ENCODE measurements around the gene PSMA6.
"Not testable (repeated sequence)": the region's sequence is repeated elsewhere in the genome, so short reads cannot be mapped to it uniquely, and the experiment has no call there.

The PSMA6 gene

GRCh38 chr14:35319509-35319908 is 27.3 kb downstream of the PSMA6 start:
- no peak for FAIRE-seq

GRCh38 chr14:35320472-35320871 is 28.3 kb downstream of the PSMA6 start:
- DNase-seq (ENCODE audit: insufficient read length, low spot score): no peak
- no peak for TF ChIP-seq POLR2A (IDR thresholded peaks at IDR 0.05; ENCODE audit: low read depth, low read length)
- FAIRE-seq: no peak

More at GRCh38 chr14:35319509-35319908, 27.3 kb downstream of the PSMA6 start:
- no peak for TF ChIP-seq POLR2A (IDR thresholded peaks at IDR 0.05; ENCODE audit: low read depth, low read length)
- DNase-seq (ENCODE audit: insufficient read length, low spot score): no peak

- FAIRE-seq: no peak
- DNase-seq (ENCODE audit: insufficient read length, low spot score): no peak
- TF ChIP-seq POLR2A (IDR thresholded peaks at IDR 0.05; ENCODE audit: low read depth, low read length): no peak
These were observed 34.2 kb downstream of the PSMA6 start for GRCh38 chr14:35326375-35326774.

DNA sequence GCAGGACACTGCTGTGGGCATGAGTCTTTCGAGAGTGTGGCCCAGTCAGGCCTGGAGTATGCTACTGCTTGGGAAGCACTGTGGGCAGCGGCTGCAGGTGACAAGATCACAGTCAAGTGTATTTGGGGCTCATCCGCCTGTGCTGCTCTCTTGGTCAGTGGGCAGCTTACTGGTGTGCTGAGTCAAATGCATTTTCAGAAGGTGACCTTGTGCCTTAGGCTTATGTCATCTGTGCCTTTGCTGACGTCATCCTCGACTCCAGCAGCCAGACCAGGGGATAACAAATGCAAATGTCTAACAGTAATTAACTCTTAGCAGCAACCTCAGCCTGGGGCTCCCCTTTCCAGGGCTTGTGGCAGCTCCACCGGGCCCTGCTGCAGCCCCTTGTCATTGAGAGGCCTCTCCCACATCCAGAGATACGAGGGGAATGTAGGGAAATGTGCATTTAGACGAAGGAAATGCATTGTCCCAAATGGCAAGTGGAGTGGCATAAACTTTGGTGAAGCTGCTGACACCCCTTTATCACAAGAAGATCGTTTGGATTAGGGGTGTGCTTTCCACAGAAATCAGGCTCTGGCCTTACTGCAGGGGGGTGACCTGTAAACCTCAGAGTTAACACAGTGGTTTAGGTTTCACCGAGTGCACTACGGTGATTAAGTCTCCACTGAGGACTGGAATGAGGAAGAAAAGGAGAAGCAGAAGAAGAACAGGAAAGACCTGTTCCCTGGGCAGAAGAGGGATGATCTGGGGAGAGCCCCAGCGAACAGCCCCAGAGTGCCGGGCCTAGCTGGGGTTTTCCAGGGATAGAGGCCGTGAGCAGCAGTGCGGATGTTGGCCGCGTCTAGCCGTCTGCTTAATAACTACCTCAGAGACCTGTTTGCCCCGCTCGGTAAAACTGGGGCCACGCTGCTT is 39.7 kb downstream of the PSMA6 start:
- no peak for FAIRE-seq
- no peak for DNase-seq (ENCODE audit: insufficient read length, low spot score)
- no peak for TF ChIP-seq POLR2A (IDR thresholded peaks at IDR 0.05; ENCODE audit: low read depth, low read length)

DNA sequence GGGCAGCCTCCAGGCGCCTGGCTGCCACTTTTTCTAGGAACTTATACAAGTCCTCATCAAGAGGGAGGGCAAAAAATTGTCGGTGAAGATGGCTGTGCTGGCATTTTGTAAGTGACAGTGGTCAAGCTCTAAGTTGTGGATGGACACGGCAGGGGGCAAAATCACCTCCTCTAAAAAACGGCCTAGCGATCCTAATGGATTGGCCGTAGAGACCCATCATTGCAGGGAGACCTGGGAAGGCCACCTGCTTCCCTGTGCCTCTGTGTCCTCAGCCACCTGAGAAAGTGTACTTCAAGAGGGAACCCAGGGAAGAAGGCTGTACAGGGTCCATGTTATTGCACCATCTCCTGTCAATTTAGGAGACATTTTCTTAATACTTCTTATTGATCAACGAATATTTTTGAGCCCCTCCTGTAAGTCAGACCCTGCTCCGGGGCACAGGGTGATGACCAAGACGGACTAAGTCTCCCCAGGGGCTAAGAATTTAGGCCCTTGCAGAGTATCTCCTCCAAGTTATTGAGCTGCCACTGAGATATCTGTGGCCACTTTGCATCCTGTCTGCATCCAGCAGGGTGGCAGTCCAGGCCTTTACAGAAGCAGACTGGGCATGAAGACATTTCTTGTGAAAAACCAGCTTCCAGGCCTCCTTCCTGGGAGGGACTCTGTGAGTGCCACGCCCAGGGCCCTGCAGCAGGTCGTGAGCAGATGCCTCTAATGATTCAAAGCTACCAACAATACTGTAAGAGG is 40.5 kb downstream of the PSMA6 start:
- peak; percentile 38 for DNase-seq (ENCODE audit: insufficient read length, low spot score)
- no peak for FAIRE-seq
- no peak for TF ChIP-seq POLR2A (IDR thresholded peaks at IDR 0.05; ENCODE audit: low read depth, low read length)

DNA sequence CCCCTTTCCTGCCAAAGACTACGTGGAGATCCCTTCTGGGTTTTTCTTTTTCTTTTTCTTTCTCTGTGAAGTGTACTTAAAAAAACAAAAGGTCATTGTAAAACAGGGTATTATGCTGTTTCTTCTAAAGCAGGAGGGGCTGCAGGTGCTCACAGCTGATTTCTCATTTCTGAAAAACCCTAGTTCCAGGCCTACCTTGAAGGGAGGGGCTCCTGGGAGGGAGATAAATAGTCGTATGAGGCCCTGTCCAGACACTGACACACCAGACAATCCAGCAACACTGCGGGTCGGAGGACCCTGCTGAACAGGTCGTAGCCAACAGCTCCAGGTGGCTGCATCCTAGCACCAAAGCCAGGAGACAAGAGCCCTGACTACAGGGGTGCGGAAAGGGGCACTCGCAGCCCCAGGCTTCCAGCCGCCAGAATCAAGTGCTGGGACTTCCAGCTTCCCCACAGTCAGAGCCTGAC is 41.1 kb downstream of the PSMA6 start:
- DNase-seq (ENCODE audit: insufficient read length, low spot score) (no peak), FAIRE-seq (no peak)
- no peak for TF ChIP-seq POLR2A (IDR thresholded peaks at IDR 0.05; ENCODE audit: low read depth, low read length)

- no peak for FAIRE-seq
- DNase-seq (ENCODE audit: insufficient read length, low spot score): no peak
- TF ChIP-seq POLR2A (IDR thresholded peaks at IDR 0.05; ENCODE audit: low read depth, low read length): no peak
These were observed 41.9 kb downstream of the PSMA6 start for GRCh38 chr14:35333797-35334743.

DNA sequence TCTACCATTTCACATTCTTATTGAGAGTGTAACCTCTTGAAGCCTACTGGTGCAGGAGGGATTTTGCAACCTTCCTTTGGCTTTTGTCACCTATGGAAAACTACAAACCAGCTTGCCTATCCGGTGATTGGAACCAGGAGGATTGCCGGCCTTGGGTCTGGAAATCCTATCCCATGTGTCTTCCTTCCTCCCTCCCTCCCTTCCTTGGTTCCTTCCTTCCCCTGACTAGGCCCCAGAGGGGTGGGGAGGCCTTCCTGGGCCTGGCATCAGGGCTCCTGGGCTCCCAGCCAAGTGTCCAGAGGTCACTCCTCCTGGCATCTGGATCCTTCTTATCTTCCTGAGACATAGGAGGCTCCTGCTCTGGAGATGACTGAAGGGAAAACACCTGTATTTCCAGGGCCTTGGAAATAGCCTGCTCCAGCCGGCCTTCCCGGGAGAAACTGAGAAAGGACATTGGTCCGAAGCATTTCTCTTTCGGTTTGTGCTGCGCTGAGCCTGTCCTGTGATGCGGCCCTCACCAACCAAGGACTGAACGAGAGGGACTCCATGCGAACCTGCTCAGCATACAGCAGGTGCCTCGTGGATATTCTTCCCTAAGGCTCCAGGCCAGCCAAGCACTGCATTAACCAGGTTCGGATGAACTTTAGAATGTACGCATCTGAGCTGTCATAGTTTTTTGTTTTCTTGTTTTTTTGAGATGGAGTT is 43.4 kb downstream of the PSMA6 start:
- DNase-seq (ENCODE audit: insufficient read length, low spot score) (no peak), FAIRE-seq (no peak)
- TF ChIP-seq POLR2A (IDR thresholded peaks at IDR 0.05; ENCODE audit: low read depth, low read length): no peak

DNA sequence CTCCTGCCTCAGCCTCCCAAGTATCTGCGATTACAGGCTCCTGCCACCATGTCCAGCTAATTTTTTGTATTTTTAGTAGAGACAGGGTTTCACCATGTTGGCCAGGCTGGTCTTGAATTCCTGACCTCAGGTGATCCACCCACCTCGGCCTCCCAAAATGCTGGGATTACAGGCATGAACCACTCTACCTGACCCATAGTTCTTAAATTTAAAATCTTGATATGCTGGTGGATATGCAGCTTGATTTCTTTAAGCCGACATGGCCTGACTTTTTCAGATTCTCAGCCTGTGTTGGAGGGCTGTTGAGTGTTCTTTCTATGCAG is 44.0 kb downstream of the PSMA6 start:
- not testable (repeated sequence) for FAIRE-seq

DNA sequence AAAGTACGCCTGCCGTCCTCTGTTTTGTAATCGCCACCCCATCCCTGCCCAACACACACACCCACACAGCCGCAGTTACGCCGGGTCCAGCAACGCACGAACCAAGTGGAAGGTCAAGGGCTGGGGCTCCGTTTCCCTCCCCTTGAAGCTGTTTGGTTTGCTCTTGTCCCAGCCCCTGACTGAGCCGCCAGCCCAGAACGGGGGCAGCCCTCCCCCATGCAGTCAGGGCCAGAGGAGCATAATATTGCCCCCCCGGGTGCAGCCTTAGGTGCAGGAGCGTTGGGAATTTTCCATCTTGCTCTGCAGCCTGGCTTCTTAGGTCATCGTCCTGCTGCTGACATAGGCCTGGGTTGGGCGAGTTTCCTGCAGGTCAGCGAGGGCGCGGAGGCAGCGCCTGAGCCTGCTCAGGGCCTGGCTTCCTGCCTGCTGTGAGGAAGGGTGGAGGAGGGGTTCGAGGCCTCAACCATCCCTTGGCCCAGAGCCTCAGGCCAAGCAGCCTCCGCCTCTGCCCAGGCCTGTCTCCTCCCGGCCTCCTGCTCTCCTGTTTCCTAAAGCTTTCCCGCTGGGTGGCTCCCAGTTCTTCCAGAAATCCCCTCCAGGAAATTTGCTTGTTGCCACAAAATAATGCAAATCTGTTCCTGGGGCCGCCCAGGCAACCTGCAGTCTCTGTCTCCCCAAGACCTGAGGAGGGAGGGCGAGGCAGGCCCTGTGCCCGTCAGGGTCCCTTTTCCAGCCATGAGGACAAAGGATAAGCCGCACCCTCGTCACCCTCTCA is 44.5 kb downstream of the PSMA6 start:
- FAIRE-seq (no peak), DNase-seq (ENCODE audit: insufficient read length, low spot score) (no peak)
- TF ChIP-seq POLR2A (IDR thresholded peaks at IDR 0.05; ENCODE audit: low read depth, low read length): no peak

More for the DNA sequence above, 44.0 kb downstream of the PSMA6 start:
- not testable (repeated sequence) for DNase-seq (ENCODE audit: insufficient read length, low spot score)

- FAIRE-seq: no peak
- no peak for TF ChIP-seq POLR2A (IDR thresholded peaks at IDR 0.05; ENCODE audit: low read depth, low read length)
- DNase-seq (ENCODE audit: insufficient read length, low spot score): no peak
These were observed 45.4 kb downstream of the PSMA6 start for GRCh38 chr14:35337269-35338255.

Measured in H54 (cell line).